Endothelial cell of umbilical vein (primary cell): ENCODE measurements around the gene TAF7. TPM values are rescaled to one million over a fixed set of nuclear protein-coding genes. Genes with fewer than 3 reads are reported as not detected.

ENCODE experiments used
- BruUV-seq: library from RNA; stranded (reverse); fragments of 400-500 nt; replicated peaks from 2 replicates; lab custom pipeline; 2021; lab: Mats Ljungman, UMichigan
- CTCF ChIA-PET: fragments of 300-600, 350-600 bp; sonication (Branson Sonifier 250); formaldehyde crosslinking; loops from one replicate; lab custom pipeline; 2021; ENCODE audit warnings: antibody characterized with exemption, inconsistent platforms; lab: Charles Lee
- POLR2A ChIA-PET: fragments of 300-600, 350-600 bp; sonication (Branson Sonifier 250); formaldehyde crosslinking; loops from one replicate; lab custom pipeline; 2021; ENCODE audit warnings: antibody characterized with exemption, inconsistent platforms; lab: Charles Lee
- DNase-seq: peaks from one replicate; pipeline ENCODE4 v3.0.0-alpha.2; 2011; ENCODE audit warnings: low read depth, low spot score
- FAIRE-seq: peaks from 2 replicates; lab custom pipeline; 2011; peaks lifted over from hg19 to GRCh38; lab: Jason Lieb, UNC
- H2AFZ ChIP-seq: 2 replicates; pipeline ENCODE4 v1.6.0; 2012; ENCODE audit warnings: low read depth, low read length, control low read depth, inconsistent platforms
- H3K27ac ChIP-seq: 2 replicates; pipeline ENCODE4 v1.5.1; 2011; ENCODE audit warnings: low read depth, mild to moderate bottlenecking, control low read depth, low read length, moderate library complexity; ENCODE audit not compliant: insufficient read depth
- H3K27me3 ChIP-seq, 2 experiments: 2 replicates each; pipeline versions ENCODE4 v1.6.0 to v1.6.1; 2011; ENCODE audit warnings: low read length in 2 of 2, mixed read lengths in 1 of 2; ENCODE audit not compliant: control insufficient read depth in 2 of 2, insufficient read depth in 2 of 2
- H3K36me3 ChIP-seq, 2 experiments: 2 replicates in 1 of 2; 3 replicates in 1 of 2; pipeline ENCODE4 v1.5.1; 2011; ENCODE audit warnings: low read length in 2 of 2, mild to moderate bottlenecking in 1 of 2, moderate library complexity in 1 of 2; ENCODE audit not compliant: control insufficient read depth in 2 of 2, insufficient read depth in 2 of 2; ENCODE audit errors: extremely low read depth in 1 of 2
- H3K4me1 ChIP-seq: 3 replicates; pipeline ENCODE4 v1.5.1; 2011; ENCODE audit warnings: mild to moderate bottlenecking, low read length; ENCODE audit not compliant: control insufficient read depth, insufficient read depth; ENCODE audit errors: extremely low read depth
- H3K4me2 ChIP-seq: 2 replicates; pipeline ENCODE4 v1.6.1; 2011; ENCODE audit warnings: low read length, control low read depth, mixed read lengths; ENCODE audit not compliant: insufficient read depth
- H3K4me3 ChIP-seq, 3 experiments: fragments of 200-600 bp in 1 of 3; sonication (generic), shearing (Covaris generic) in 1 of 3; replicated peaks in 1 of 3; 2 replicates each; pipeline ENCODE4 v1.5.1; 2011 to 2016; ENCODE audit warnings: control low read depth in 3 of 3, low read length in 3 of 3, mild to moderate bottlenecking in 2 of 3, inconsistent platforms in 1 of 3, low read depth in 1 of 3, moderate library complexity in 1 of 3; ENCODE audit not compliant: insufficient read depth in 1 of 3
- H3K79me2 ChIP-seq: 2 replicates; pipeline ENCODE4 v1.6.0; 2012; ENCODE audit warnings: low read length, inconsistent platforms; ENCODE audit not compliant: control insufficient read depth, insufficient read depth
- H3K9ac ChIP-seq: replicated peaks from 2 replicates; pipeline ENCODE3; 2011; ENCODE audit warnings: low read length, control low read depth; ENCODE audit not compliant: insufficient read depth; ENCODE audit errors: extremely low read depth
- H3K9me1 ChIP-seq: replicated peaks from 3 replicates; pipeline ENCODE4 v1.6.0; 2011; ENCODE audit warnings: mild to moderate bottlenecking, low read length; ENCODE audit not compliant: control insufficient read depth, insufficient read depth; ENCODE audit errors: extremely low read depth
- H3K9me3 ChIP-seq: replicated peaks from 2 replicates; pipeline ENCODE4 v1.5.1; 2012; ENCODE audit warnings: low read length, inconsistent platforms; ENCODE audit not compliant: control insufficient read depth, insufficient read depth
- H4K20me1 ChIP-seq: replicated peaks from 2 replicates; pipeline ENCODE3; 2011; ENCODE audit warnings: mild to moderate bottlenecking, low read length; ENCODE audit not compliant: control insufficient read depth, insufficient read depth; ENCODE audit errors: extremely low read depth
- EZH2 ChIP-seq: IDR thresholded peaks from 2 replicates; pipeline ENCODE4 v1.6.1; 2012; ENCODE audit warnings: borderline replicate concordance, low read depth, mild to moderate bottlenecking, moderate library complexity, low read length, inconsistent platforms; ENCODE audit not compliant: severe bottlenecking
- FOS ChIP-seq: IDR thresholded peaks from 2 replicates; pipeline ENCODE4 v1.6.1; 2011; ENCODE audit warnings: mild to moderate bottlenecking, low read length, moderate library complexity, borderline replicate concordance; ENCODE audit not compliant: insufficient read depth
- GATA2 ChIP-seq: IDR thresholded peaks from 2 replicates; pipeline ENCODE4 v1.7.0; 2011; ENCODE audit warnings: low read depth, mild to moderate bottlenecking, moderate library complexity, mixed read lengths, low read length; ENCODE audit not compliant: insufficient read length, insufficient read depth
- JUN ChIP-seq: IDR thresholded peaks from 2 replicates; pipeline ENCODE4 v1.6.1; 2011; ENCODE audit warnings: borderline replicate concordance, low read depth; ENCODE audit not compliant: insufficient read length, insufficient read depth
- MYC ChIP-seq: IDR thresholded peaks from one replicate; pipeline ENCODE4 v1.6.1; 2011; ENCODE audit warnings: mild to moderate bottlenecking, low read depth, low read length
- POLR2A ChIP-seq: IDR thresholded peaks from 2 replicates; pipeline ENCODE4 v1.6.1; 2012; ENCODE audit warnings: low read depth, mild to moderate bottlenecking, control low read depth, low read length
- POLR2AphosphoS5 ChIP-seq: IDR thresholded peaks from 2 replicates; pipeline ENCODE4 v1.6.1; 2012; ENCODE audit warnings: low read depth, mild to moderate bottlenecking, control low read depth, low read length, moderate library complexity; ENCODE audit not compliant: insufficient read depth
- dilution Hi-C: fragments of 300-500 bp; cut with MboI; formaldehyde crosslinking; loops from one replicate; pipeline ENCODE4 v1.15.0; 2019; ENCODE audit warnings: low sequenced_read_pairs; ENCODE audit not compliant: extremely low pct_ligation_motif_present
- intact Hi-C: fragments of 100-400 bp; cut with micrococcal nuclease; formaldehyde crosslinking; loops from one replicate; pipeline ENCODE4 v1.10.0; 2022
- polyA plus RNA-seq, 4 experiments: library from polyadenylated mRNA; depleted of rRNA in 3 of 4; stranded (reverse) in 3 of 4; unstranded in 1 of 4; fragments of >200 nt; gene quantifications; 2 replicates each; pipeline versions ENCODE4 v1.2.1 to v1.2.3, GENCODE V29; 2011 to 2012; ENCODE audit warnings: missing spikeins in 1 of 4
- total RNA-seq: library from RNA; stranded (reverse); gene quantifications from 2 replicates; pipeline ENCODE4 v1.2.3, GENCODE V29; 2021
- TF ChIP-seq, protein P1 (sequence below), 2 donors: IDR thresholded peaks; 1 replicate in 1 of 2; 2 replicates in 1 of 2; pipeline ENCODE4 v1.5.1; 2011; ENCODE audit warnings: low read length in 2 of 2, mild to moderate bottlenecking in 2 of 2, moderate library complexity in 2 of 2, control low read depth in 1 of 2, inconsistent platforms in 1 of 2, low read depth in 1 of 2; ENCODE audit not compliant: insufficient read depth in 1 of 2; ENCODE audit errors: extremely low read depth in 1 of 2
- TF ChIP-seq, protein P2 (sequence below): IDR thresholded peaks from 2 replicates; pipeline ENCODE4 v1.6.1; 2011; ENCODE audit not compliant: insufficient read depth, insufficient read length

TAF7 gene
- total and polyA plus RNA-seq, 2 donors (not counting 3 experiments of a cell fraction or from before 2014, with no cell fraction given): 21.8 to 62.0 TPM

GRCh38 chr5:141354900-141355469 is 34.4 kb upstream of the TAF7 start, which contains the start of gene PCDHGA4:
Gene PCDHGA4, plus strand, starts transcription at chr5:141355021. Its CDS starts 87 bp downstream, at chr5:141355108.
- intact Hi-C loops: loop anchor here (5.0 kb wide), 1 partner anchor 207 kb away; no protein-coding TSS in a partner anchor
- Histone ChIP-seq H3K9ac (no peak within 1 kb of the TSS), H2AFZ (peak within 1 kb of the TSS; percentile 73), H4K20me1 (no peaks in the 10 kb centered on the region), H3K4me1 (no peaks in the 10 kb centered on the region), H3K4me3 (peak within 1 kb of the TSS; percentile 11 to 38 (median 33)), H3K79me2 (no peaks in the 10 kb centered on the region), H3K9me1 (no peaks in the 10 kb centered on the region), H3K9me3 (no peaks in the 10 kb centered on the region), H3K36me3 (no peaks in the 10 kb centered on the region), H3K27me3 (peaks cover 34 to 58% of the 10 kb centered on the region in 2 experiments), H3K27ac (no peak within 1 kb of the TSS), H3K4me2 (peak within 1 kb of the TSS; percentile 38)
- FAIRE-seq: no peak
- DNase-seq: peak; percentile 34
- TF ChIP-seq, protein P1, sequence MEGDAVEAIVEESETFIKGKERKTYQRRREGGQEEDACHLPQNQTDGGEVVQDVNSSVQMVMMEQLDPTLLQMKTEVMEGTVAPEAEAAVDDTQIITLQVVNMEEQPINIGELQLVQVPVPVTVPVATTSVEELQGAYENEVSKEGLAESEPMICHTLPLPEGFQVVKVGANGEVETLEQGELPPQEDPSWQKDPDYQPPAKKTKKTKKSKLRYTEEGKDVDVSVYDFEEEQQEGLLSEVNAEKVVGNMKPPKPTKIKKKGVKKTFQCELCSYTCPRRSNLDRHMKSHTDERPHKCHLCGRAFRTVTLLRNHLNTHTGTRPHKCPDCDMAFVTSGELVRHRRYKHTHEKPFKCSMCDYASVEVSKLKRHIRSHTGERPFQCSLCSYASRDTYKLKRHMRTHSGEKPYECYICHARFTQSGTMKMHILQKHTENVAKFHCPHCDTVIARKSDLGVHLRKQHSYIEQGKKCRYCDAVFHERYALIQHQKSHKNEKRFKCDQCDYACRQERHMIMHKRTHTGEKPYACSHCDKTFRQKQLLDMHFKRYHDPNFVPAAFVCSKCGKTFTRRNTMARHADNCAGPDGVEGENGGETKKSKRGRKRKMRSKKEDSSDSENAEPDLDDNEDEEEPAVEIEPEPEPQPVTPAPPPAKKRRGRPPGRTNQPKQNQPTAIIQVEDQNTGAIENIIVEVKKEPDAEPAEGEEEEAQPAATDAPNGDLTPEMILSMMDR (IDR thresholded peaks at IDR 0.05; ENCODE audit: extremely low read depth in 1 of 2, insufficient read depth in 1 of 2, low read depth in 1 of 2, low read length in 2 of 2): peak; percentile 33 to 54
- no peak for TF ChIP-seq POLR2A
- dilution Hi-C loops: no loop called here
- POLR2A ChIA-PET: no interaction called here
- TSS peak; percentile 14 for BruUV-seq
- CTCF ChIA-PET: interaction anchor here (0.6 to 3.0 kb wide), 20 partner anchors 9 to 212 kb away, joined by 3 to 25 read pairs (median 5); partner anchors contain the start of genes PCDHGA11, PCDHGA12, PCDHGA2 and PCDHGA3

GRCh38 chr5:141351591-141351990 is 31.0 kb upstream of the TAF7 start:
- H3K9ac ChIP-seq: no peak overlapping the region
- no peaks in the 10 kb centered on the region for H3K9me1 ChIP-seq
- no peak overlapping the region for H3K4me2 ChIP-seq
- no peaks in the 10 kb centered on the region for H3K9me3 ChIP-seq
- intact Hi-C loops: loop anchor here (5.0 kb wide), 1 partner anchor 211 kb away; no protein-coding TSS in a partner anchor
- no peaks in the 10 kb centered on the region for H3K4me1 ChIP-seq
- H3K36me3 ChIP-seq: no peaks in the 10 kb centered on the region
- H3K79me2 ChIP-seq: no peaks in the 10 kb centered on the region
- TF ChIP-seq, protein P2, sequence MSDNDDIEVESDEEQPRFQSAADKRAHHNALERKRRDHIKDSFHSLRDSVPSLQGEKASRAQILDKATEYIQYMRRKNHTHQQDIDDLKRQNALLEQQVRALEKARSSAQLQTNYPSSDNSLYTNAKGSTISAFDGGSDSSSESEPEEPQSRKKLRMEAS: no peak
- TF ChIP-seq EZH2 (no peak), JUN (no peak), FOS (no peak), GATA2 (no peak), MYC (no peak), POLR2A (no peak), POLR2AphosphoS5 (no peak)
- TF ChIP-seq, protein P1 (IDR thresholded peaks at IDR 0.05; ENCODE audit: extremely low read depth in 1 of 2, insufficient read depth in 1 of 2, low read depth in 1 of 2, low read length in 2 of 2): no peak
- no peak overlapping the region for H3K27ac ChIP-seq
- dilution Hi-C loops: no loop called here
- H3K27me3 ChIP-seq: peaks cover 27 to 60% of the 10 kb centered on the region in 2 experiments
- BruUV-seq: no TSS peak
- FAIRE-seq (no peak), DNase-seq (no peak)
- H4K20me1 ChIP-seq: no peaks in the 10 kb centered on the region
- CTCF ChIA-PET: no interaction called here
- no peak overlapping the region for H3K4me3 ChIP-seq
- POLR2A ChIA-PET: no interaction called here
- H2AFZ ChIP-seq: no peak overlapping the region
